Activated naive CD4-positive, alpha-beta T cell treated with anti-CD3 and anti-CD28 coated beads for 36 hours (primary cell): ENCODE measurements around the gene LYSMD3. TPM values are rescaled to one million over a fixed set of nuclear protein-coding genes. Genes with fewer than 3 reads are reported as not detected.

Experiments used
- CTCF ChIA-PET: fragments of 350-600 bp; sonication (Branson Sonifier 250); formaldehyde crosslinking; loops from one replicate; lab custom pipeline; 2021; ENCODE audit warnings: antibody characterized with exemption; lab: Charles Lee
- DNase-seq: peaks from one replicate; pipeline ENCODE4 v3.0.0-alpha.2; 2020
- H3K27ac Mint-ChIP-seq: one replicate; pipeline ENCODE4 v1.8.0; 2021; ENCODE audit warnings: mild to moderate bottlenecking, mixed read lengths
- H3K27me3 Mint-ChIP-seq: one replicate; pipeline ENCODE4 v1.8.0; 2021; ENCODE audit warnings: low read depth, mixed read lengths
- H3K36me3 Mint-ChIP-seq: one replicate; pipeline ENCODE4 v1.8.0; 2021; ENCODE audit warnings: low read depth, mixed read lengths
- H3K4me1 Mint-ChIP-seq: one replicate; pipeline ENCODE4 v1.8.0; 2021; ENCODE audit warnings: low read depth, mixed read lengths
- H3K4me3 Mint-ChIP-seq: one replicate; pipeline ENCODE4 v1.8.0; 2021; ENCODE audit warnings: mild to moderate bottlenecking, moderate library complexity, mixed read lengths
- H3K9me3 Mint-ChIP-seq: one replicate; pipeline ENCODE4 v1.8.0; 2021; ENCODE audit warnings: mixed read lengths
- intact Hi-C: fragments of 100-400 bp; cut with micrococcal nuclease; formaldehyde crosslinking; loops from one replicate; pipeline ENCODE4 v1.15.1; 2023
- total RNA-seq, 2 experiments: library from RNA; stranded (reverse); gene quantifications; one replicate each; pipeline ENCODE4 v1.2.3, GENCODE V29; 2021

The LYSMD3 gene
- total RNA-seq, 2 experiments from 2014 or later = 10.2 to 11.1 TPM

DNA sequence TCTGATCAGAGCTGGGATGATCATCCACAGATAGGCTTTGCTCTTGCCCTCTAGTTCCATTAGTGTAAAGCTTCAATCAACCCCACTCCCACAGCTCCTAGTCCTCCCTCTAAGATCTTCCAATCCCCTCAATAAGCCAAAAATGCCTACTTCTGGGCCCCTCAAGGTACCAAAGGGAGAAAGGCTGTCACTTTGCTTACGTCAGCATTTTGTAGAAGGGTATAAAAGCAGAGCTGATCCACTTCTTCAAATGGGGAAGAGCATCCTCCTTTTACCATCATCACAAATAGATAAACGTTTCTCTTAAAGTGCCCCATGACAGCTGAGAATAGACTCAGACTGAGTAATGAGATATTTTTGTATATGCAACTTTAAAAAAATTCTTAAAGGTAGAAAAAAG lies 16.1 kb upstream of the LYSMD3 start:
- H3K27ac Mint-ChIP-seq = no peak overlapping the region

DNA sequence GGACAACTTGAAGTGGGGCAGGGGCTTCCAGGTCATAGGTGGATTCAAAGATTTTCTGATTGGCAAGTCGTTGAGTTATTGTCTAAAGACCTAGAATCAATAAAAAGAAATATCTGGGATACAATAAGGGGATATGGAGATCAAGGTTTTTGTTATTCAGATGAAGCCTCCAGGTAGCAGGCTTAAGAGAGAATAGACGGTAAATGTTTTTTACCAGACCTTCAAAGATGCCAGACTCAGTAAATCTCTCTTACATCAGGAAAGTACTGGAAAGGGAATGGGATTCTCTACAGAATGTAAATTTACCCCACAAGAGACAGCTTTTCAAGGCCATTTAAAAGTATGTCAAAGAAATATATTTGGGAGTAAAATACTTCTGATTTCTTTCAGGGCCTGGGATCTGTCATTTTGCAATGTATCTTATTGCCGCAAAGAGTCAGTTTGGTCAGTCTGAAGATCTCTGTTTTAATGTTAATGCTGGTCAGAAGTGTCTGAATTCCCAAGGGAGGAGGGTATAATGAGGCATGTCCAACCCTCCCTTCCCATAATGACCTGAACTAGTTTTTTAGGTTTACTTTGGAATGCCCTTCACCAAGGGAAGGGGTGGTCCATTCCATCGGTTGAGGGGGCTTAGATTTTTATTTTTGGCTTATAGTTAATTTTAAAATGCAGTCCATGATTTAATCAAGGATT lies 13.6 kb upstream of the LYSMD3 start:
- intact Hi-C loops = no loop called here
- Mint-ChIP-seq H3K36me3 (no peaks in the 10 kb centered on the region), H3K9me3 (no peaks in the 10 kb centered on the region), H3K27ac (no peak overlapping the region), H3K4me1 (no peaks in the 10 kb centered on the region), H3K4me3 (no peak overlapping the region), H3K27me3 (peaks cover 23% of the 10 kb centered on the region)
- DNase-seq = no peak
- CTCF ChIA-PET = interaction anchor here (0.6 kb wide), 1 partner anchor 685 kb away, joined by 3 read pairs; no protein-coding TSS in a partner anchor

More for the DNA sequence above, 16.1 kb upstream of the LYSMD3 start:
- peaks cover 26% of the 10 kb centered on the region for H3K27me3 Mint-ChIP-seq
- no peaks in the 10 kb centered on the region for H3K36me3 Mint-ChIP-seq
- H3K9me3 Mint-ChIP-seq = no peaks in the 10 kb centered on the region
- CTCF ChIA-PET = no interaction called here
- DNase-seq = no peak
- H3K4me1 Mint-ChIP-seq = no peaks in the 10 kb centered on the region
- intact Hi-C loops = no loop called here
- H3K4me3 Mint-ChIP-seq = no peak overlapping the region

DNA sequence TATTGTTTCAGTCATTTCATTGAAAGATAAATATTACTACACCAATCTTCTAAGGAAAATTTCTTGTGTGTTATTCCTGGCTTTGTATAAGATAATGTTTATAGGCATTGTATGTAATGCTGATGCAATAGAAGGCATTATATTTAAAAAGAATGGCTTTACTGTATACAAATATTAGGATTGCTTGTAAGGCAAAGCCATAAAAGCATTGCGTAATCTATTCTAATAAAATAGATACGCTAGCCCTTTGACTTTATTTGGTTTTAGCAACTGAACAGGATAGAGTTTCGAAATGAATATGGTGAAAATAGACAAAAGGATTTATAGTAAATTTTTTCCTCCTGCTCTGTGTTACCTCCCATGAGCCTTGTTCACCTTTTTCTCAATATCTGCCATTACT lies 5.5 kb upstream of the LYSMD3 start:
- no peak for DNase-seq
- Mint-ChIP-seq H3K36me3 (no peaks in the 10 kb centered on the region), H3K27ac (no peak overlapping the region), H3K4me3 (no peak overlapping the region), H3K9me3 (no peaks in the 10 kb centered on the region), H3K4me1 (no peaks in the 10 kb centered on the region), H3K27me3 (peaks cover 13% of the 10 kb centered on the region)
- intact Hi-C loops = loop anchor here (5.0 kb wide), 1 partner anchor 248 kb away; no protein-coding TSS in a partner anchor
- CTCF ChIA-PET = no interaction called here

DNA sequence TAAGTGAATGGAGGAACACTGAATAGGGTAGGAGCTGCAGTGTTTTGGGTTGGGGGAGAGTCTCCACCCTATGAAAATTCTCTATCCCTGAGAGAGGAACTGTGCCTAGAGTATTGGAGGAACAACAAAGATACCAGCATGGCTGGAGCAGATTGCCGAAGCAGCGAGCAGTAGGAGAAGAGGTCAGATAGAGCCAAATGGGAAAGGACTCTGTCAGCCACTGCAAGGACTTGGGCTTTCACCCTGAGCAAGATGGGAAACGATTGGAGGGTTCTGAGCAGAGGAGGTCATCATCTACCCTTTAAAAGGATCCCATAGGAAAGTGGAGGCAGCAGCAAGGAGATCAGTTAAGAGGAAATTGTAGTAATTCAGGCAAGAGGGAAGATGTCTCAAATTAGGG lies 4.4 kb upstream of the LYSMD3 start:
- Mint-ChIP-seq H3K4me1 (no peaks in the 10 kb centered on the region), H3K9me3 (no peaks in the 10 kb centered on the region), H3K27me3 (peaks cover 13% of the 10 kb centered on the region), H3K27ac (no peak overlapping the region), H3K36me3 (no peaks in the 10 kb centered on the region), H3K4me3 (no peak overlapping the region)
- no peak for DNase-seq
- intact Hi-C loops = loop anchor here (5.0 kb wide), 1 partner anchor 246 kb away; no protein-coding TSS in a partner anchor
- CTCF ChIA-PET = no interaction called here

DNA sequence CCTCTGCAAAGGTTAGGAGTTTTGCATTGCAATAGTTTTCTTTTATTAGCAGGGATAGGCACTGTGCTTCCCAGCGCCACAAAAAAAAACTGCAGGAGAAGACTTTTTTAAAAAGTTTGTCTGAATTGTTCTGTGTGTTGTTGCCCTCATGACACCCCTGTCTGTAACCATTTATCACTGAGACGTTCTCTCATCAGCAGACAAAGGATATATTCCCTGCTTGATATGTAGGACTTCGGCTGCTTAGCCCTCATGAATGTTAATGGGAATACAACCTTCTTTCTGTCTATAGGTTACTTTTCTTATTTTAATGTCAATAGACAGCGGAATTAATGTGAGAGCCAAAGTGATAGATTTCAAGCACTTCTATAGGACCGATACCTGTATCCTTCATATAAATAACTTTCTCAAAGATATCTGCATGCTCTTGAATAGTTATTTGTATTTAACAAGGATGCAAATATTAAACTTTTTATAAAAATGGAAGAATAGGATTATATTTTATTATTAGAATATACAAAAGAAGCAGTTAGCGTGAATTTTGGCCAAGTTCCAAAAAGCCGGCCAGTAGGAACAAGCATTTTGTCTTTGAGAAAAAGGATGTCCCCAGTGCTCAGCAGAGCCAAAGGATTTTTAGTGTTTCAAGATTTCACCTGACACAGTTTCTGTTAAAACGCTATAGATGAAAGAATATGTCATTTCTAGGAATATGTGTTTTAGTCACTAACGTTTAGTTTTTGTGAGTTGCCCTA lies 1.5 kb upstream of the LYSMD3 start:
- Mint-ChIP-seq H3K27me3 (peaks cover 13% of the 10 kb centered on the region), H3K9me3 (no peaks in the 10 kb centered on the region), H3K27ac (no peak overlapping the region), H3K4me3 (no peak overlapping the region), H3K36me3 (no peaks in the 10 kb centered on the region), H3K4me1 (peaks cover 22% of the 10 kb centered on the region)
- intact Hi-C loops = loop anchor here (1.0 to 5.0 kb wide), 5 partner anchors 92 to 1802 kb away; no protein-coding TSS in a partner anchor
- no peak for DNase-seq
- CTCF ChIA-PET = interaction anchor here (0.5 to 3.8 kb wide), 16 partner anchors 51 to 689 kb away, joined by 3 to 50 read pairs (median 3); partner anchors contain the start of genes MBLAC2 and POLR3G

DNA sequence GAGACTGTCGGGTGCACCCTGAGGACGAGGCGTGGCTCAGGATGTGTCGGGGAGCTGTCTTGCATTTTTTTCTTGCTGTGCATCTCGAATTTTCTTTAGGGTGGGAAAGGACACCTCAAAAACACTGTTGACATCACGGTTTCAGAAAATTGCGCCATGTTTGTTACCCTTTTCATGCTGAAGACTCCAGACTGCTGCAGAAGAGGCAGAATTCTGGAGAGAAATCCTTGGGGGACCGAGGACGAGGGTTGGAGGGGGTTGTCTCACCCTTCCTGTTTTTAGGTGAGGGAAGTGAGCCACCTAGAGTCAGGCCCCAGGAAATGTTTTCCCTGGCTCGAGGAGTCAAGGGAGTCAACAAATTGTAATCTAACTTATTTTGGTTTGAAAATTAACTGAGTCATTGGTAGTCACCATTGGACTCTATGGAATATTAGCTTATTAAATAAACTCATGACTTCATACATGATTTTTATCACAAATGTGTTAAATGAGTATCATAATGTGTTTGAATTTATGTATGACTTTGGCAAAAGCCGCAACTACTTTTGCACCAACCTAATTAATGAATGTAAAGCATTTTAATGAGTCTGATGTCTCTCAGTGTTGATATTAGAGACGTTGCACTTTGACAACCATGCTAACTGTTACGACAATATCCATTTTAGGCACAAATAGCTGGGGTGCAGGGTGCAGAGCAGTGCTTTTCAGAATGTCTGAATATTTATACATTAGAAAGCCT lies 724 bp upstream of the LYSMD3 start:
- intact Hi-C loops = loop anchor here (1.0 to 5.0 kb wide), 8 partner anchors 56 to 1801 kb away; partner anchors contain the start of genes CETN3, MBLAC2 and POLR3G
- DNase-seq = peak; percentile 75
- CTCF ChIA-PET = interaction anchor here (0.5 to 3.8 kb wide), 15 partner anchors 50 to 688 kb away, joined by 3 to 50 read pairs (median 3); partner anchors contain the start of genes MBLAC2 and POLR3G
- Mint-ChIP-seq H3K27me3 (peaks cover 7% of the 10 kb centered on the region), H3K9me3 (no peaks in the 10 kb centered on the region), H3K27ac (peak overlapping the region; percentile 90), H3K4me3 (peak overlapping the region; percentile 95), H3K36me3 (peaks cover under 1% of the 10 kb centered on the region), H3K4me1 (peaks cover 22% of the 10 kb centered on the region)

DNA sequence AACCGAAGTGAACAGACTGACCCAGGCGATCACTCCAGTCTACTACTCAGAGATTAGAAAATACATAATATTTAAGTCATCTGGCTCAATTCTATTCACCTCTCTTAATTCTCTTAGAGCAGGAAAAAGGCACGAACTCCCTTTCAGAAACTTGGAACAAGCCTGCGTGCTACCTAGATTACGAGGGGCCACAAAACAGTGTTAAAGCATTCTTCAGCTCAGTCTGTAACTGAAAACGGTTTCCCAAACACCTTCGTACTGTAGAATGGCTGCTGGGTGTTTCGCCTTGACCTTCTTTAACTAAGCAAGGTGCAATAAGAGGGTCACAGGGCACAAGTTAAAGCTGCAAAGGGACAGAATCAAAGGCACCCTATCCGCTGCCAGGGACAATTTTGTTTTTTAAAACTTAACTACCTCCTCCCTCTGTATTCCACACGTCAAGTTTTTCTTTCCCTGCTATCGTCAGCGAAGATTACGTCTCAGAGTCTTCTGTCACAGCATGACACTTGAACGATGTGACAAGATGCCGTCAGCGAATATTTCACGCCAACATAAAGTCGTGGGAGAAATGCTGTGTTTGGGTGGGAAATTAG lies 687 bp downstream of the LYSMD3 start:
- Mint-ChIP-seq H3K27ac (peak overlapping the region; percentile 80), H3K4me3 (peak overlapping the region; percentile 95), H3K36me3 (peaks cover 4% of the 10 kb centered on the region), H3K27me3 (peaks cover 4% of the 10 kb centered on the region), H3K4me1 (peaks cover 22% of the 10 kb centered on the region), H3K9me3 (no peaks in the 10 kb centered on the region)
- intact Hi-C loops = loop anchor here (1.0 kb wide), 3 partner anchors 54 to 853 kb away; partner anchors contain the start of genes CETN3, MBLAC2 and POLR3G
- DNase-seq = peak; percentile 39
- CTCF ChIA-PET = interaction anchor here (0.6 to 3.8 kb wide), 3 partner anchors 89 to 255 kb away, joined by 3 to 50 read pairs (median 3); no protein-coding TSS in a partner anchor

DNA sequence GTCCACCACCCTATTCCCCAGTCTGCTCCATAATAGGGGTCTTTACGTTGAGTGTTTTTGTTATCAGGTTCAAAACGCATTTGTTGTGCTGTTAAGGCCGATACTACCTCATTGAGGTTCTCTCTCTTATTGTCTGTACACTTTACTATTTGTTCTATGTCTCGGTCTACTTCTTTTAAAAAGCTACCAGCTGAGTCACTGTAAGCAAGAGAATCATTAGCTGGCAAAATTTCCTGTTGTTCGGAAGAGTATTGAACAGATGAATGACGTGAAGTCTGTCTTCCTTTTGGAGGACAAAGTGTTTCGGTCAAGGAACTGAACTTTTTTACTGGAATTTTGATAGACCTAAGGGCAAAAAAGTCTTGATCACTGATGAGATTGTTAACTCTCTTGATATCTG lies 10.3 kb downstream of the LYSMD3 start:
- no peak for DNase-seq
- Mint-ChIP-seq H3K27ac (no peak overlapping the region), H3K27me3 (no peaks in the 10 kb centered on the region), H3K4me3 (no peak overlapping the region), H3K36me3 (peaks cover 36% of the 10 kb centered on the region), H3K9me3 (no peaks in the 10 kb centered on the region), H3K4me1 (peaks cover 8% of the 10 kb centered on the region)
- CTCF ChIA-PET = no interaction called here
- intact Hi-C loops = no loop called here

DNA sequence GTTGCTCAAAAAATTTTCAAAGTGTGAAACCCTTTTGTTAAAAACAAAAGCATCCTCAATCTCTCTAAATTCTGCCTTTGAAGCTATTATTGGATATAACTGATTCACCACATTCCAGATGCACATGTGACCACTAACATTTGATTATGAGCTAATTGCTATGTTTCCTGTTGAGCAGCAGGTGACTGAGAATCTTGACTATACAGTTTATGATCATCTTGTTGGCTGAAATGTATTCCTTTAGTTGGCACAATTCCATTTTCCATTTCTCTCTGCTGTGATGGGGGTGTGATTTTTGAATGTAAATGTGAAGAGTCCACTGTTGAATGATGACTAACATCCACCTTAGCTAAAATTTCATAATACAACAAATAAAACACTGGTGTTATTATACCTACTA lies 10.7 kb downstream of the LYSMD3 start:
- CTCF ChIA-PET = no interaction called here
- Mint-ChIP-seq H3K27ac (no peak overlapping the region), H3K27me3 (no peaks in the 10 kb centered on the region), H3K36me3 (peaks cover 34% of the 10 kb centered on the region), H3K9me3 (no peaks in the 10 kb centered on the region), H3K4me3 (no peak overlapping the region), H3K4me1 (peaks cover 8% of the 10 kb centered on the region)
- intact Hi-C loops = no loop called here
- DNase-seq = no peak

DNA sequence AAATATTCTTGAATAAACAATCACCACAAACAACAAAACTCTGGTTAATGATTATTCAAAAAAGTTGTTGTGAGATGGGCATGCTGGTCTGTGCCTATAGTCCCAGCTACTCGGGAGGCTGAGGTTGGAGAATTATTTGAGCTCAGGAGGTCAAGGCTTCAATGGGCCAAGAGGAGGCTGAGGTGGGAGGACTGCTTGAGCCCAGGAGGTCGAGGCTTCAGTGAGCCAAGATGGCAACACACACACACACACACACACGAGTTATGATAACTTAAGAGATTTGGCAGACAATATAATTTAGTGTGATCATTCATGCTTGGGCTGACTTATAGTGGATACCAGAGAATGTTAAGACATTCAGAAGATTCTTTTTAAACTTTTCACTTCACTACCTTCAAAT lies 14.9 kb downstream of the LYSMD3 start:
- peaks cover 18% of the 10 kb centered on the region for H3K36me3 Mint-ChIP-seq
- H3K9me3 Mint-ChIP-seq = no peaks in the 10 kb centered on the region
- CTCF ChIA-PET = no interaction called here
- DNase-seq = no peak
- H3K4me3 Mint-ChIP-seq = no peak overlapping the region
- peaks cover 8% of the 10 kb centered on the region for H3K4me1 Mint-ChIP-seq
- no peak overlapping the region for H3K27ac Mint-ChIP-seq
- no peaks in the 10 kb centered on the region for H3K27me3 Mint-ChIP-seq
- intact Hi-C loops = no loop called here

DNA sequence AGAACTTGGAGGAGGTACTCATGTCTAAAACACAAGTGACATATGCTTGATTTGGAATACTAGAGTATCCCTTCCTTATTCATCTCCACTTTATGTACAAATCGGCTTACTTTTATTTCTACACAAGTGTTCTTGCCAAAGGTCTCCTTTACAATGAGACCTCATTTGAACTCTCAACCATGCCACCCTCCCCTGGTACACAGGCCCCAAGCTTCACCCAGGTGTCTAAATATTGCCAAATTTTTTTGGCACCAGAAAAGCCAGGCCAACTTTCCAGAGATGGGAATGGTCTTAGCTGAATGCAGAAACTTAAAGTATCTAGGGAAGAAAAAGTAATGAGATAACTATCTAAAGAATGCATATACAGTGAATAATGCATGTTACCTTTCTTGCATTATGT lies 18.9 kb downstream of the LYSMD3 start:
- no peak for DNase-seq
- H3K27me3 Mint-ChIP-seq = no peaks in the 10 kb centered on the region
- peaks cover 8% of the 10 kb centered on the region for H3K4me1 Mint-ChIP-seq
- H3K9me3 Mint-ChIP-seq = no peaks in the 10 kb centered on the region
- H3K27ac Mint-ChIP-seq = no peak overlapping the region
- peaks cover 25% of the 10 kb centered on the region for H3K36me3 Mint-ChIP-seq
- CTCF ChIA-PET = interaction anchor here (0.7 kb wide), 1 partner anchor 160 kb away, joined by 3 read pairs; no protein-coding TSS in a partner anchor
- intact Hi-C loops = no loop called here
- no peak overlapping the region for H3K4me3 Mint-ChIP-seq
